Adrenal gland (tissue), 5 donors: ENCODE results near the gene SORBS2.

Experiments used
- POLR2A ChIP-seq, 2 donors: fragments of 450-650 bp; IDR thresholded peaks; one replicate each; pipeline ENCODE4 v1.6.1; 2017; ENCODE audit warnings: antibody characterized with exemption in 2 of 2, mild to moderate bottlenecking in 2 of 2, moderate library complexity in 1 of 2
- TF ChIP-seq, protein P1 (sequence below), 6 experiments: fragments of 450-650 bp in 4 of 6; fragments of 200-600 bp in 2 of 6; sonication (generic) in 1 of 6; IDR thresholded peaks; 1 replicate in 5 of 6; 2 replicates in 1 of 6; pipeline versions ENCODE4 v1.5.1 to v1.8.0; 2016 to 2021; ENCODE audit warnings: antibody characterized with exemption in 6 of 6, mild to moderate bottlenecking in 2 of 6, moderate library complexity in 1 of 6
- donor health status: DM: no; HTN: no; CAD: no.

DNA sequence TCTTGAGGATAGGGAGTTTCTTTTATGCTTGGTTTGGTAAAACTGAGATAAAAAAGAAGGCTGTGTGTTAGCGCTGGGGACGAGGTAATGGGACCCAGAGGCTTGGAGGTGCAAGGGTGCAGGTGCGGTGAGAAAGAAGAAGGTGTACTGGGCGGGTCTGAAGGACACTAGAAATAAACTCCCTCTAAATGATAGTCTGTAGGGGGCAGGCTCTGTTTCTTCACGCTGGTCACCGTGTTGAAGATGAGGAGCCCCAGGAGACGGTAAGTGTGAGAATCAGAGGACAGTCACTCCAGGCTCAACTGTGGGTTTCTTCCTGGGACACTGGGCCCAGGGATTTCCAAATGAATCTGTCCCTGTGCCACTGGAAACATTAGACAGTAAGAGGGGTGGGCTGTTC, 131.4 kb downstream of the SORBS2 start:
- TF ChIP-seq, protein P1, sequence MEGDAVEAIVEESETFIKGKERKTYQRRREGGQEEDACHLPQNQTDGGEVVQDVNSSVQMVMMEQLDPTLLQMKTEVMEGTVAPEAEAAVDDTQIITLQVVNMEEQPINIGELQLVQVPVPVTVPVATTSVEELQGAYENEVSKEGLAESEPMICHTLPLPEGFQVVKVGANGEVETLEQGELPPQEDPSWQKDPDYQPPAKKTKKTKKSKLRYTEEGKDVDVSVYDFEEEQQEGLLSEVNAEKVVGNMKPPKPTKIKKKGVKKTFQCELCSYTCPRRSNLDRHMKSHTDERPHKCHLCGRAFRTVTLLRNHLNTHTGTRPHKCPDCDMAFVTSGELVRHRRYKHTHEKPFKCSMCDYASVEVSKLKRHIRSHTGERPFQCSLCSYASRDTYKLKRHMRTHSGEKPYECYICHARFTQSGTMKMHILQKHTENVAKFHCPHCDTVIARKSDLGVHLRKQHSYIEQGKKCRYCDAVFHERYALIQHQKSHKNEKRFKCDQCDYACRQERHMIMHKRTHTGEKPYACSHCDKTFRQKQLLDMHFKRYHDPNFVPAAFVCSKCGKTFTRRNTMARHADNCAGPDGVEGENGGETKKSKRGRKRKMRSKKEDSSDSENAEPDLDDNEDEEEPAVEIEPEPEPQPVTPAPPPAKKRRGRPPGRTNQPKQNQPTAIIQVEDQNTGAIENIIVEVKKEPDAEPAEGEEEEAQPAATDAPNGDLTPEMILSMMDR (IDR thresholded peaks at IDR 0.05), result no peak
- TF ChIP-seq POLR2A (IDR thresholded peaks at IDR 0.05), result no peak
